ENCODE results near the gene C12orf50. TPM values are rescaled to one million over a fixed set of nuclear protein-coding genes. Genes with fewer than 3 reads are reported as not detected.

C12orf50 gene
- total and polyA plus RNA-seq, 2 of the 13 experiments (the other 11 are each of a cell fraction or from before 2014, with no cell fraction given): not detected

- TF ChIP-seq BATF2 (CRISPR knock-in tag; IDR thresholded peaks at IDR 0.05) (no peak), ZNF431 (CRISPR knock-in tag; IDR thresholded peaks at IDR 0.05; ENCODE audit: borderline replicate concordance, low read depth) (no peak), SP5 (CRISPR knock-in tag; IDR thresholded peaks at IDR 0.05; ENCODE audit: borderline replicate concordance, low read depth) (no peak), TEF (CRISPR knock-in tag; IDR thresholded peaks at IDR 0.05) (no peak), KMT2B (CRISPR knock-in tag; IDR thresholded peaks at IDR 0.05) (peak; percentile 90), ZNF235 (CRISPR knock-in tag; IDR thresholded peaks at IDR 0.05; ENCODE audit: borderline replicate concordance) (no peak; the same call in 1 of the 2 replicates), ZFYVE20 (CRISPR knock-in tag; IDR thresholded peaks at IDR 0.05; ENCODE audit: borderline replicate concordance, low read depth) (no peak), ZNF281 (CRISPR knock-in tag; IDR thresholded peaks at IDR 0.05; ENCODE audit: borderline replicate concordance) (no peak), CERS6 (CRISPR knock-in tag; IDR thresholded peaks at IDR 0.05) (no peak), DMTF1 (CRISPR knock-in tag; IDR thresholded peaks at IDR 0.05) (no peak), SALL2 (CRISPR knock-in tag; IDR thresholded peaks at IDR 0.05) (peak; percentile 59; the same call in 1 of the 2 replicates), MYPOP (CRISPR knock-in tag; IDR thresholded peaks at IDR 0.05) (peak; percentile 82), AGO1 (IDR thresholded peaks at IDR 0.05; ENCODE audit: low read depth, low read length, poor library complexity, severe bottlenecking) (peak; percentile 61), CREB1 (IDR thresholded peaks at IDR 0.05) (no peak), CREB1 (CRISPR knock-in tag; IDR thresholded peaks at IDR 0.05) (0 out of 2 replicates have a peak, but pooled peaks have one; percentile 33), GTF2F1 (IDR thresholded peaks at IDR 0.05; ENCODE audit: low read length) (no peak), PRPF4 (IDR thresholded peaks at IDR 0.05; ENCODE audit: low read depth, low read length, poor library complexity, severe bottlenecking) (no peak), ARNT (IDR thresholded peaks at IDR 0.05) (no peak), ZNF180 (CRISPR knock-in tag; IDR thresholded peaks at IDR 0.05; ENCODE audit: borderline replicate concordance, low read depth) (no peak), ZNF616 (CRISPR knock-in tag; IDR thresholded peaks at IDR 0.05; ENCODE audit: low read depth) (0 out of 2 replicates have a peak, but pooled peaks have one; percentile 75)
Observed at GRCh38 chr12:88035271-88035906, 6.2 kb upstream of the C12orf50 start (continued).
